Left colon (tissue), 2 donors: ENCODE results near the gene THOC3. TPM values are rescaled to one million over a fixed set of nuclear protein-coding genes. Genes with fewer than 3 reads are reported as not detected.
"Not testable (repeated sequence)": the region's sequence is repeated elsewhere in the genome, so short reads cannot be mapped to it uniquely, and the experiment has no call there.

Experiments used
- ATAC-seq: fragments of 200-7000 bp; cut with Tn5 transposase; one replicate; pipeline ENCODE4 v1.9.1; 2020; ENCODE audit warnings: mild to moderate bottlenecking, moderate library complexity
- DNase-seq, 2 donors: peaks; one replicate each; pipeline ENCODE4 v3.0.0-alpha.2; 2020
- intact Hi-C, 2 donors: fragments of 100-400 bp; cut with DNase I in 1 of 2; cut with micrococcal nuclease in 1 of 2; formaldehyde crosslinking; loops; one replicate each; pipeline versions ENCODE4 v1.11.2 to v1.14.0; 2022; cut with DNase I, micrococcal nuclease
- total RNA-seq, 2 donors: library from RNA; stranded (reverse); fragmentation: NEBNext Ultra II Directional; extraction: Animal tissue kit (Norgen Biotek cat#: 25700); gene quantifications; one replicate each; pipeline ENCODE4 v1.2.1, GENCODE V29; 2021
- donor health status: DM: no; HTN: no; CAD: no.
- donor health status: DM: yes; HTN: yes; CAD: no.

Gene THOC3
- total RNA-seq, 2 donors from 2014 or later, result 22.3 to 27.0 TPM

GRCh38 chr5:175951339-175951969 is 16.7 kb downstream of the THOC3 start:
- ATAC-seq, result peak; percentile 96
- DNase-seq, intact Hi-C loops: not testable (repeated sequence)

DNA sequence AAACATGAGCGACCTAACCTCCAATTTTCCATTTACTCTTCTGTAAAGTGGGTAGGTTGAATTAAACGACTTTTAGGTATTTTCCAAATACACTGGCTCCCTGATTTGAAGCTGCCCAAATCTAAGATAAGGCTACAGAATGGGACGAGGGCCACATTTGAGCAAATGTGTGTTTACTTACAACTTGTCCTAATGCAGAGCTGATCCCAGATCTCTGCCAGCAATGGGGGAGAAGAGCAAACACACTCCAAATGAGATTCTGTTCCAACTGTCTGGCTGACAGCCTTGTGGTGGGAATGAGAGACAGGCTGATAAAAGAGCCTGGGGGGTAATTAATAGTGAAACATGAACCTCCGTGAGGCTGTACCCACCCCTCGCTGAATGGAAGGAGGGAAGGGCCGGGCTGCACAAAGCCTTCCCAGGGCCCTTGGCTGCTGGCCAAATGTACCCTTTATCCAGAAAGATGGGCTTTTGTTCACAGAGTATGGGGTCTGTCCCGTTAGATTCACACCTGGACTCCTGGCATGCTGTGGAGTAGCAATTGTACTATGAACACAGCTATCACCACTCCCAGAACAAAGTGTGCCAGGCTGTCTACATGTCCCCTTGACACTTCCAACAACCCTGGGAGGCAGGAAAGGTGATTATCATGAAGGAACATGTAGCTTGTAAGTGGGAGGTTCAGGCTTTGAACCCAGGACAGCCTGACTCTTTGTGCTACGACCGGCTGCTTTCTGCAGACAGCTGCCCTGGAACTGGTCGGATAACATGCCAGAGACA is 19.6 kb downstream of the THOC3 start:
- ATAC-seq, DNase-seq, intact Hi-C loops: not testable (repeated sequence)

DNA sequence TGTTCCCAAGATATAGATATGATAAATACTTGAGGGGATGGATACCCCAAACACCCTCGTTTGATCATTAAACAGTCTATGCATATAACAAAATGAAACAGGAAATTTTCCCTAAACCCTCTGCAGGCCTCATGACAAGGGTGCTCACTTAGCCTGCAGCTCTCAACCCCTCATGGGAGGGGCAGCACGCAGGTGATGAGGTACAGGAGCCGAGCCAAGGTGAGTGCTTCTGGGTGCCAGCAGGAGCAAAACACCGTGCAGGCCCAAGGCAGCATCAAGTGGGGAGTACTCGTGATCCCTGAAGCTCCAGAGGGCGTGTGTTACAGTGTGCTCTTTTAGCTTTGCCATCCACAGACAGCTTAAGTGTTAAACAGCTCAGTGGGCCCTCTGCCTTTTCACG is 24.9 kb downstream of the THOC3 start:
- intact Hi-C loops, DNase-seq: not testable (repeated sequence)
- peak; percentile 69 for ATAC-seq

DNA sequence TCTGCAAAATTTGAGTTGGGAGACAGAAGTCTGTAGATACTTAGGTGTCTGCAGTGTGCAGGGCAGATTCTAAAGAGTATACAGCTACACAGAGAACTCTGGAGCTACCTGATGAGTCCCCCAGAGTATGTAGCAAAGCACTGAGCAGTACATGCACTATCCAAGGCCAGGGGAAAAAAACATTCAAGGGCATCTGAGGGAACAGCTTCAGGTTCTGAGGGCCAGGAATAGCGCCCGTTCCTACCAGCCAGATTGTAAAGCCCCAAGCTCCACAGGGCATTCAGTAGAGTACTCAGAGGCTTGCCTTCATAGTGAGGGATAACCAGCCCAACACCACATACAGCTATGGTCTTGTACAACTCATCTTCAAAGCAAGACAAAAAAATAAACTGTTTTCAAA is 27.5 kb downstream of the THOC3 start:
- ATAC-seq, DNase-seq, intact Hi-C loops: not testable (repeated sequence)

DNA sequence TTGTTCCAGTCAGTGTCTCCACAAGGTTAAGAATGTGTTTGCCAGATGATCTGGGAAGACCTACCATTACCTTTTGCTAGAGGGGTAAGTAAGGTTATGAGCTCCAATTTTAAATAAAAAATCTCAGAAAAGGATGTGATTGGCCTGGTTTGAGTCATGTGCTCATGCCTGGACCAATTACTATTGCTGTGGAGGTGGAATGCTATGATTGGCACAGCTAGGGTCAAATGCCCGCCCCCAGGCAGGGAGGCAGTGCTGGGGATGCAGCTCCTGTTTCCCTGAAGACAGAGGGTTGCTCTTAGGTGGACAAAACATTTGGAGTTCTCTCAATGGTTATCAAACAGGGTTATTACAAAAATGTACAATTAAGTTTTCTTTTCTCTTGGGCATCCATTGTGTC is 29.6 kb downstream of the THOC3 start:
- DNase-seq, ATAC-seq, intact Hi-C loops: not testable (repeated sequence)

DNA sequence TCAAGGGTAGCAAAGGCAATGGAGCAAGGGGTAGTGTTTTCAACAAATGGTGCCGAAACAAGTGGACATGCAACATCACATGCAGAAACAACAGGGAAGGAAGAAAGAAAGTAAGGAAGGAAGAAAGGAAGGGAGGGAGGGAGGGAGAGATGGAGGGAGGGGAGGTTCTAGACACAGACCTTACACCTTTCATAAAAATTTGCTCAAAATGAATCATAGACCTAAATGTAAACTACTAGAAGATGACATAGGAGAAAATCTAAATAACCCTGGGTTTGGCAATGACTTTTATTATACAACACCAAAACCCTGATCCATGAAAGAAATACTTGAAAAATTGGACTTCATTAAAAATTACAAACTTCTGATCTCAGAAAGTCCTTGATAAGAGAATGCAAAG is 39.4 kb downstream of the THOC3 start:
- ATAC-seq, DNase-seq, intact Hi-C loops: not testable (repeated sequence)

DNA sequence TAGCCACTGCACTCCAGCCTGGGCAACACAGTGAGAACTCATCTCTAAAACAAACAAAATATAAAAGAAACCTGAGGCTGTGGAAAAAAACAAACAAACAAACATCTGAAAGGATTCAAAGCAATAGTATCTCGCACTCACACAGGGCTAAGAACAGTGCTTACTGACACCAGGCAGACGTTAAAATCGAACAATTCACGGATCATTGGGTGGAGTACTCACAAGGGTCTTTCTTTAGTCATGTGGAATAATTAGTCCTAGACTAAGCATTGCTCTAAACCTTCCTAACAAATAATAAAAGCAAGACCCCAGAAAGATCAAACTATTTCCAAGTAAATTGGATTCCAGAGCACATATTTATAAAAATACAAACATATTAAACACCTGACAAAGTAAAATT is 43.0 kb downstream of the THOC3 start:
- ATAC-seq, DNase-seq, intact Hi-C loops: not testable (repeated sequence)

- ATAC-seq (no peak), DNase-seq (no peak)
- intact Hi-C loops, result no loop called here
Measured at GRCh38 chr5:175922192-175922885, 45.8 kb downstream of the THOC3 start.

DNA sequence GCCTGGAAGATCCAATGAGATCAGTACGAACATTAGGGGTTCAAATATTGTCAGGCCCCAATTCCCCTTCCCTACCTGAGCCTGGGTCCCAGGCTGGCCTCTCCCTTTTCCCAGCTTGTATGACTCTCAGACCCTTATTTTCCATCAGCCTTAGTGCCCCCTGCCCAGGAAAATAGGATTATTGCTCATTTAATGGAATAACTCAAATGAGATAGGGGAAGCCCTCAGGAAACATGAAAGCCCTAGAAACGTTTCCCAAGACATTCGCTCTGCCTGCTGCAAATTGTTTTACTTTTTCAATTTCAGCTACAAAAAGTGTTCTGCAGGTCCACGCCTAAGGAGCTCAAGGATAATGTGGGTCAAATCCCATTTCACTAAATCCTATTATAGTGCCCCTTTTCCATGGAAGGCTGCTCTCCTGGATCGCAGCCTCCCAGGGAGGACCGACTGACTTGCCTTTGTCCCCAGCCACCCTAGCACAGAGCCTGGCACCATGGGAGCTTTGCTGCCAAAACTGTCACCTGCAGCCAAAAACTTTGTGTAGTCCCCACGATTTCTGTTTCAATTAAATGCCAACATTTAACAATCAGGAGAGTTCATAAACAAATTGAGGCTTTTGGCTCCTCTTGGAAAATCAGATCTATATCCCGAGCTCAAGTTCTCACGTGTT is 46.9 kb downstream of the THOC3 start:
- intact Hi-C loops, result no loop called here
- ATAC-seq, result no peak
- no peak for DNase-seq

DNA sequence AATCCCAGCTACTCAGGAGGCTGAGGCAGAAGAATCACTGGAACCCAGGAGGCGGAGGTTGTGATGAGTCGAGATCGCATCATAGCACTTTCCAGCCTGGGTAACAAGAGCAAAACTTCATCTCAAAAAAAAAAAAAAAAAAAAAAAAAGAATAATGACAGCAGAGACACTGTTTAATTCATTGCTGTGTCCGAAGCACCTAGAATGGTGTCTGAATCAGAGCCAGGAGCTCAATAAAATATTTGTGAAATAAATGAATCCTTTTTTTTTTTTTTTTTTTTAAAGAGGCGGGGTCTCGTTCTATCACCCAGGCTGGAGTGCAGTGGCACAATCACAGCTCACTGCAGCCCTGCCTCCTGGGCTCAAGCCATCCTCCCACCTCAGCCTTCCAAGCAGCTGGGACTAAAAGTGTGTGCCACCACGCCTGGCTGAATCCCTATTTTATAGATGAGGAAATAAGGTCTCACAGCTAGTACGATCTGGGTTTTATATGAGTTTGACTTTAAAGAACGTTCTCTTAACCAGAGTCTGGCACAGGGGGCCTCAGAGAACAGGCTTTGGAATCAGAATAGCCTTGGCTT is 47.8 kb downstream of the THOC3 start:
- DNase-seq (no peak), ATAC-seq (no peak)
- intact Hi-C loops, result no loop called here

DNA sequence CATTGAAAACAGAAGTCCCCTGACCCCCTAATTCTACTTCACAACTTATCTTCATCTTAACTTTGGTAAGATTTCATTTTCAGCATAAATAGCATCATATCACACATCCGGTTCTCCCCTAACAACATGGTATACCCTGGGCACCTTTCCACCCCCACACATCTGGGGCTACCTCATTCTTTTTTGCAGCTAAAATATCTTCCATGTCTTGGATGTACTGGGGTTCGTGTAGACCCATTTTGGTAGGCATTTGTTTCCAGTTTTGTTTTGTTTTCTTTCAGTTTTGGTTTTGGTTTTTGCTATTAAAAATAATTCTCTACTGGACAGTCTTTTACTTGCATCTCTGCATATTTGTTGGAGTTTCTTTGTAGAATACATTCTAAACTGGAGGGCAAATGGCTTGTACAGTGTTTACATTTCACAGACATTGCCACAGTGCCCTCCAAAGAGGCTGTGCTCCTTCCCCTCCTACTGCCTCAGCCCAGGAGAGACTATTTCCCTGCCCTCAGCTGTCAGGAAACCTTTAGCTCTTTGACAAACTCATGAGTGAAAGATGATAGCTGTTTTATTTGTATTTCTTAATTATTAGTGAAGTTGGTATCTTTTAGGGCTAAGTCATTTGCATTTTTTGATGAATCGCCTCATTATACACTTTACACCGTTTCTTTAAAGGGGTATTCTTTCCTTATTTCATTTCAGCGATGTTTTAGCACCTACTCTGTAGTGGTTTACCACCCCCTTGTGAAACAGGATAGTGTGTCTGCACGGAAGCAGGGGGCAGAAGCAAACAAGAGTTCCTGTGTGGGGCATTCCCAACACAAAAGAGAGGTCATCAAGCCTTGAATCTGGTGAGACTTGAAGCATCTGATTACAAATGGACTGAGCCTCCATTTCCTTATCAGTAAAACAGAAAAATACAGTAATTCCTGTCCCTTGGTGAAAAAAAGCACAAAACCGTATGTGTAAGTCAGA is 52.8 kb downstream of the THOC3 start:
- ATAC-seq, DNase-seq, intact Hi-C loops: not testable (repeated sequence)

DNA sequence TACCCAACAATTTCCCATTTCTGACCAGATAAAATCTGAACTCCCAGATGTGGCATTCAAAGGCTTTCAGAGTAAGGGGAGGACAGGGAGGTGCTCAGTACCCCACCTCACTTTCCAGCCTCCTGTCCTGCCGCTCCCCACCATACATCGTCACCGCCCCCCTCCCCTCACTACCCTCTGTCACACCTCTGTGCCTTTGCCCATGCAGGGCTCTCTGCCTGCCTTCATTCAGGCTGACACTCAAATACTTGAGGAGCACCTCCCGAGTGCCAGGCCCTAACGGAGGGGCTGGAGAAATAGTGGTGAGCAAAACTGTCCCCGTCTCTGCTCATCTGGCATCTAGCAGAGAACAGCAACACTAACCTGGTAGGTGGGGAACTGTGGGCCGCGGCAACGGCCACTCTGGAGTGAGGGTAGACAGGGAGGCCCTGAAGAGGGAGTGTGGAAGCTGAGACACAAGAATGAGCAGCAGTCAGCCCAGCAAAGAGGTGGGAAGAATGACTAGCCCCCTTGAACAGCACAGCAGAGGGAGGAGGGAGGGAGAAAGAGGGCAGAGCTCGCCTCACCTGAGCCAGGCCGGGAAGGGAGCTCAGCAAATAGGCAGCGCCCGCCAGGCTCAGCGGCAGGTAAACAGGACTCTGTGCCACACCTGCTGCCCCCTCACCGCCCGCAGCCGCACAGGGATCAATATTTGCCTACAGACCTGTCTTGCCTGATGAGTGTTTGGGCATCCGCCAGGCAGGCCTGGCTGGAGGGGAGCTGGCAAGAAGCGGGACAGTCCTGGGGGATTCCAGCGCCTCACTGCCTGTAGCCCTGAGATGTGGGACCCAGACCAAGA is 54.1 kb downstream of the THOC3 start:
- peak; percentile 98 for ATAC-seq
- intact Hi-C loops, DNase-seq: not testable (repeated sequence)

- intact Hi-C loops, DNase-seq, ATAC-seq: not testable (repeated sequence)
Measured at GRCh38 chr5:175910072-175910471, 58.0 kb downstream of the THOC3 start.
